Measurements from ENCODE around the gene C8G. TPM values are rescaled to one million over a fixed set of nuclear protein-coding genes. Genes with fewer than 3 reads are reported as not detected.

C8G gene
- total RNA-seq, 1 experiment from 2014 or later: 2.1 TPM

DNA sequence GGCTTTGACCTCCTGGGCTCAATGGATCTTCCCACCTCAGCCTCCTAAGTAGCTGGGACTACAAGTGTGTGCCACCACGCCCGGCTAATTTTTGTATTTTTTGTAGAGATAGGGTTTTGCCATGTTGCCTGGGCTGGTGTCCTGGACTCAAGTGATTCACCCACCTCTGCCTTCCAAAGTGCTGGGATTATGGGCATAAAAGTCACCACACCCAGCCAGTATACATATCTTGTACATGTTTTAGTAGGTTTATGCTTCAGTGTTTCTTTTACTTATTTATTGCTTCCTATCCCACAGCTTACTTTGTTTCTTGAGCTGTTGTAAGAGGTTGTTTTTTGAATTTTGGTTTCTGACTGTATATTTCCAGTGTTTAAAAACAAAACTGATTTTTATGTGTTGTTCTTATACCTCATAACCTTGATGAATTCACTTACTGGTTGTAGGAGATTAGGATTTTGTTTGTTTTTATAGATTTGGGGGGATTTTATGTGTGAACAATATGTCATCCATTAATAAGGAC lies 13.4 kb upstream of the C8G start:
- ChIA-PET POLR2A (no interaction called here), RAD21 (ENCODE audit: low non-redundant PET in 1 of 2, low total read pairs in 2 of 2, uncharacterized antibody in 2 of 2, unreplicated experiment in 2 of 2) (no interaction called here), CTCF (no interaction called here)
- H3K4me2 ChIP-seq (ENCODE audit: low read length): no peak overlapping the region
- BruUV-seq (replicated peaks): no TSS peak
- H3K27ac ChIP-seq (ENCODE audit: low read depth, low read length): no peak overlapping the region
- H4K20me1 ChIP-seq (ENCODE audit: insufficient read depth): no peaks in the 10 kb centered on the region
- peaks cover 0 to 12% of the 10 kb centered on the region in 2 experiments; a peak in 1 of 4 replicates for H3K36me3 ChIP-seq (ENCODE audit: control insufficient read depth in 1 of 2, insufficient read depth in 2 of 2, low read length in 2 of 2)
- no peaks in the 10 kb centered on the region for H3K4me1 ChIP-seq (ENCODE audit: control insufficient read depth in 1 of 2, insufficient read depth in 2 of 2, low read length in 2 of 2)
- no peak overlapping the region for H3K9ac ChIP-seq (ENCODE audit: low read length)
- H3K4me3 ChIP-seq (replicated peaks in 1 of 2; ENCODE audit: low read depth in 1 of 2, low read length in 2 of 2): no peak overlapping the region
- H3K79me2 ChIP-seq (ENCODE audit: insufficient read depth, low read length): no peaks in the 10 kb centered on the region
- TF ChIP-seq ELF1 (IDR thresholded peaks at IDR 0.05; ENCODE audit: borderline replicate concordance, low read depth): no peak
- no peak for TF ChIP-seq MAX (IDR thresholded peaks at IDR 0.05)
- no peak for TF ChIP-seq FOSL1 (IDR thresholded peaks at IDR 0.05; ENCODE audit: low read depth)
- no peak for TF ChIP-seq POLR2AphosphoS5 (IDR thresholded peaks at IDR 0.05; ENCODE audit: low read depth, low read length)
- no peak for TF ChIP-seq SIN3A (IDR thresholded peaks at IDR 0.05; ENCODE audit: low read depth)
- TF ChIP-seq POLR2A (IDR thresholded peaks at IDR 0.05; ENCODE audit: borderline replicate concordance, extremely low read depth, insufficient read depth, insufficient read length): no peak
- TF ChIP-seq EZH2 (IDR thresholded peaks at IDR 0.05): no peak
- no peak for TF ChIP-seq CEBPB (IDR thresholded peaks at IDR 0.05; ENCODE audit: low read depth)
- no peak for TF ChIP-seq ZFX (IDR thresholded peaks at IDR 0.05)
- no peak for TF ChIP-seq CBX3 (IDR thresholded peaks at IDR 0.05; ENCODE audit: low read depth)
- TF ChIP-seq ZNF274 (IDR thresholded peaks at IDR 0.05; ENCODE audit: low read depth, low read length): no peak
- TF ChIP-seq YY1 (IDR thresholded peaks at IDR 0.05; ENCODE audit: extremely low read depth, insufficient replicate concordance, low read depth, low read length): no peak
- TF ChIP-seq ATF3 (IDR thresholded peaks at IDR 0.05): no peak
- TF ChIP-seq RAD21 (IDR thresholded peaks at IDR 0.05; ENCODE audit: low read depth): no peak
- H3K27me3 ChIP-seq (ENCODE audit: insufficient read depth, low read length): no peaks in the 10 kb centered on the region
- DNase-seq (ENCODE audit: low read depth, low spot score): no peak
- H3K9me3 ChIP-seq (ENCODE audit: control insufficient read depth in 1 of 2, insufficient read depth in 1 of 2, low read depth in 1 of 2, low read length in 2 of 2): no peaks in the 10 kb centered on the region
- H2AFZ ChIP-seq (ENCODE audit: low read depth, low read length, poor library complexity, severe bottlenecking): no peak overlapping the region
- H3K9me2 ChIP-seq (ENCODE audit: insufficient read depth): no peaks in the 10 kb centered on the region
- intact Hi-C loops (cut with micrococcal nuclease): no loop called here
- ATAC-seq: no peak
